ENCODE measurements around the gene RBM39.
"Not testable (repeated sequence)": the region's sequence is repeated elsewhere in the genome, so short reads cannot be mapped to it uniquely, and the experiment has no call there.

RBM39 gene

GRCh38 chr20:35750611-35751010 is 8.6 kb upstream of the RBM39 start:
- no peak for DNase-seq

GRCh38 chr20:35744492-35744841 is 2.4 kb upstream of the RBM39 start:
- DNase-seq: not testable (repeated sequence)

GRCh38 chr20:35743693-35744491 is 1.8 kb upstream of the RBM39 start:
- no peak for DNase-seq

- DNase-seq: no peak
Observed at GRCh38 chr20:35742741-35743523, 872 bp upstream of the RBM39 start.

- DNase-seq: no peak
Observed at GRCh38 chr20:35739294-35740163, 2.5 kb downstream of the RBM39 start.

GRCh38 chr20:35738410-35739179 is 3.5 kb downstream of the RBM39 start:
- no peak for DNase-seq

GRCh38 chr20:35737865-35738333 is 4.2 kb downstream of the RBM39 start:
- DNase-seq: no peak

- no peak for DNase-seq
Observed at GRCh38 chr20:35735826-35736470, 6.1 kb downstream of the RBM39 start.

GRCh38 chr20:35734777-35735649 is 7.0 kb downstream of the RBM39 start:
- no peak for DNase-seq

- no peak for DNase-seq
Observed at GRCh38 chr20:35734374-35734773, 7.7 kb downstream of the RBM39 start.

GRCh38 chr20:35732644-35732982 is 9.4 kb downstream of the RBM39 start:
- DNase-seq: no peak

- DNase-seq: no peak
Observed at GRCh38 chr20:35731862-35732643, 10.0 kb downstream of the RBM39 start.

- DNase-seq: no peak
Observed at GRCh38 chr20:35731469-35731788, 10.6 kb downstream of the RBM39 start.

GRCh38 chr20:35730583-35731468 is 11.2 kb downstream of the RBM39 start:
- DNase-seq: no peak

GRCh38 chr20:35729836-35730582 is 12.1 kb downstream of the RBM39 start:
- DNase-seq: no peak

GRCh38 chr20:35729283-35729807 is 12.7 kb downstream of the RBM39 start:
- DNase-seq: no peak

GRCh38 chr20:35726842-35727711 is 15.0 kb downstream of the RBM39 start:
- no peak for DNase-seq
